Measurements from ENCODE around the gene APOB. TPM values are rescaled to one million over a fixed set of nuclear protein-coding genes. Genes with fewer than 3 reads are reported as not detected.

Gene APOB
- total and polyA plus RNA-seq, 2 of the 13 experiments (the other 11 are each of a cell fraction or from before 2014, with no cell fraction given), result 1,569 to 2,515 TPM

- 0 out of 2 replicates have a peak, but pooled peaks have one; percentile 6 for TF ChIP-seq ZNF280D (CRISPR knock-in tag; IDR thresholded peaks at IDR 0.05)
- TF ChIP-seq BCL6 (CRISPR knock-in tag; IDR thresholded peaks at IDR 0.05), result 0 out of 2 replicates have a peak, but pooled peaks have one; percentile 19
- peak; percentile 30; the same call in 1 of the 2 replicates for TF ChIP-seq ATF2 (CRISPR knock-in tag; IDR thresholded peaks at IDR 0.05)
- peak; percentile 13; the same call in 1 of the 2 replicates for TF ChIP-seq HDAC2 (CRISPR knock-in tag; IDR thresholded peaks at IDR 0.05)
- TF ChIP-seq HOMEZ (CRISPR knock-in tag; IDR thresholded peaks at IDR 0.05; ENCODE audit: low read depth), result 0 out of 2 replicates have a peak, but pooled peaks have one; percentile 18
- TF ChIP-seq SOX13 (IDR thresholded peaks at IDR 0.05), result no peak
- TF ChIP-seq SOX13 (CRISPR knock-in tag; conservative IDR thresholded peaks at IDR 0.05 in 1 of 2, IDR thresholded peaks at IDR 0.05 in 1 of 2), result peak in 1 of 2 experiments; percentile 31; a peak in 1 of 4 replicates
Measured at GRCh38 chr2:21055451-21055850, 11.6 kb upstream of the APOB start (continued).

Measured in HepG2 (cell line).